Measurements from ENCODE around the gene RCAN2.

RCAN2 gene

DNA sequence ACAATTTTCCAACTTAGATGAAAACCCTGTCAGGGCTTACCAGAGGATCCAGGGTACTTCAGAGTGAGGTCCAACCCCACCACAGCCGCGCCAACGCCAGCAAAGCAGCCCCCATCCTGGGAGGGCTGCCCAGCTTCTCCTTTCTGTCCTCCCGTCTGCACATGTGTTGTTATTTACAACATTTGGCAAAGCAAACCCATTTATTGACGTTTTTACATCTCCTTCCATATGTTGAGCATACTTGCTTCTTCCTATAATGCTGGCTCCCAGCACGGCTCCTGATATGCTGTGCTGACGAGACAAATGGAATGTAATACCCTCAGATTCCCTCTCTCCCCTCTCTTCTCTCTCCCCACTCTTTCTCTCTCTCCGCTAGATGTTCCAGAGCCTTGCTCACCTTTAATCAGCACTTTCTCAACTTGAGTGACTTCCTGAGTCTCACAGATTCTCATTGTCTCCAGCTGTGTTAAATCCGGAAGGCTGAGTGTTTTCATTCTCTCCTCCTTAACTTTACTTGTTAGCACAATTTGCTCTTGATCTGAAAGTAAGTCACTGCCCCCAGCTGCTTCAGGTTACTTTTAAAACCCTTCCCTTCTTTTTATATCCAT, 22.7 kb downstream of the RCAN2 start:
- Mint-ChIP-seq H3K36me3 (ENCODE audit: low read depth) (no peaks in the 10 kb centered on the region), H3K27ac (no peak overlapping the region), H3K4me3 (no peak overlapping the region), H3K9me3 (no peaks in the 10 kb centered on the region), H3K27me3 (peaks cover 33% of the 10 kb centered on the region), H3K4me1 (ENCODE audit: low read depth) (no peaks in the 10 kb centered on the region)
- DNase-seq, result no peak

DNA sequence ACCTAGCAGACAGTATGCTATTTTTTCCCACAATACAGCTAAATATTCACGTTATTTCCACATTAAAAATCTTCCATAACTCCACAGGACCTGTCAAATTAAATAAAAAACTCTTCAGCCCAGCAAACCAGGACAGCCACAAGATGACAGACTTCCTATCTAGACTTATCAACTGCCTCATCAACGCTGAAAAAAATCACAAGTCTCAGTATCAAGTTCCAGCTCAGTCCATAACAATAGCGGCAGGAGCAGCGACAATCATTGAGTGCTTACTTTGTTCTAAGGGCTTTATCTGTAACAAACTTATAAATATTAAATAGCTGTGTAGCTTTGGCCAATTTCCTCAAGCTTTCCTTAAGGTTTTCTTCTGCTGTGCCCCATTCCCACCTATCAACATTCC, 24.7 kb downstream of the RCAN2 start:
- H3K27ac Mint-ChIP-seq, result no peak overlapping the region
- H3K9me3 Mint-ChIP-seq, result no peaks in the 10 kb centered on the region
- H3K4me1 Mint-ChIP-seq (ENCODE audit: low read depth), result no peaks in the 10 kb centered on the region
- H3K27me3 Mint-ChIP-seq, result peaks cover 41% of the 10 kb centered on the region
- no peak for DNase-seq
- no peaks in the 10 kb centered on the region for H3K36me3 Mint-ChIP-seq (ENCODE audit: low read depth)
- H3K4me3 Mint-ChIP-seq, result no peak overlapping the region

DNA sequence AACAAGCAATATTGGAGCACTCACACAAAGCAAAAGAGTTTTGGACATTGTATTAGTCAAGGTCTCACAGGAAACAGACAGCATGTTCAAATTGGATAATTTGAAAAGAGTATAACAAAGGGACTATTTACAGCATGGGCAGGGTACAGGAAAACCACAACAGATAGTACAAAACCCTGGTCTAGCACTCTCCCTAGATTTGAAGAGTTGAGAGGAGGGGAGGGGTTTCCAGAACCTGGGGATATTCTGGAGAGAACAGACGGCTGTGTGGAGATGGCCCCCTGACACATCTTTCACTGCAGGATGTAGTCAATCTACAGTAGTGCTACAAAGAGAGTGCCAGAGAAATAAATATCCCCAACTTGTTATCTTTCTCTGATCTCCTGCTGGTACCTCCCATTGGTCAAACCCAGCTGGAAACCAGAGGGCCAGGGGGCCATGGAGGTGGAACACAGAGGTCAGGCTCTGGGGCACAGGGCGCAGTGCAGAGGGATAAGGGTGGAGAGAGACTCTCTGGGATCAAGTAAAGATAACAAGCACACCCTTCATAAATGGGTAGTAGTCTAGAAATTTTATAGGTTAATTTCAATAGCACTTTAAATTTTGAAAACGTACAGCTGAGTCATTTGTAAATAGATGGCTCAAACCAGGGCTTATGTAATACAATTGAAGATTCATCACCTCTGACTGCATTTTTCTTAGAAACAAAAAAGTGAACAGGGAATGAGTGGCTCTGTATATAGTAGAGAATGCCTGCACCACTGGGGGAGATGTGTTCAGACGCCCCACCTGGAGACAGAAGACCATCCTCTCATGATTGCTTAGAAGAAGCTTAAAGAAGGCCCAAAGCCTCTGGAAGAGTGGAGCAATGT, 25.7 kb downstream of the RCAN2 start:
- Mint-ChIP-seq H3K4me3 (no peak overlapping the region), H3K27ac (no peak overlapping the region), H3K4me1 (ENCODE audit: low read depth) (no peaks in the 10 kb centered on the region), H3K9me3 (no peaks in the 10 kb centered on the region), H3K36me3 (ENCODE audit: low read depth) (no peaks in the 10 kb centered on the region), H3K27me3 (peaks cover 32% of the 10 kb centered on the region)
- DNase-seq, result no peak

DNA sequence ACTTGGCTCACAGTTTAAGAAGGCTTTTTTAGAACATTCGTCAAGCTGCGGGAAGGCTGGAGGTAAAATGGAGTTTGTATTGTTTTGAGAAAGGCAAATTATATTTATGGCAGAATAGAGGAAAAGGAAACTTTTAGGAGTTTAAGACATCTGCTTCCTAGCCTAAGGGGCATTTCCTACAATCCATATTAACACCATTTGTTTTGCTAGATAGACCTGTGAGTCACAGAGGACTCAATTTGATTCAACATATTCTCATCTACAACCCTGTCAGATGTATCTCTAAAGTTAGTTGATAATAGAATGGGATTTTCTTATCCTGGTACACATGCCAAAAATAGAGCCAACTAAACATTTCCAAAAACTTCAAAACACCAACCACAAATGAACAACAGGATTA, 35.0 kb downstream of the RCAN2 start:
- peaks cover 22% of the 10 kb centered on the region for H3K27me3 Mint-ChIP-seq
- H3K36me3 Mint-ChIP-seq (ENCODE audit: low read depth), result no peaks in the 10 kb centered on the region
- H3K27ac Mint-ChIP-seq, result no peak overlapping the region

DNA sequence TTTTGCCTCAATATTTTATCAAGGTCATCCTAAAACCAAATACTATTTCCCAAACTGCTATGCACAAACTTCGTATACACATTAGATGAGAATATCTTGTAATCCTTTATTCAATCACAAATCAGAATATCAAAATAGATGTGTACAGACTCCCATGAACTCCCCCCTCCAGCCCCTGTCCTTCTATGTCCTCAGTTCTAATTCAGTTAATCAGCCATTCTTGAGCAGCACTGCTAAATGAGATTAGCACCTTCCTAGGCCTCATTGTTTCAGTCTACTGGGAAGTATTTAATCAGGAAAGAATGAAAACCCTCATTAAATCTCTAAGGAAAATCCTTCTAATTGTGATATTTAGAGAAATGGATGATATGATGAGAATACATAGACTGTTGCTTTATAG, 36.6 kb downstream of the RCAN2 start:
- H3K4me1 Mint-ChIP-seq (ENCODE audit: low read depth), result no peaks in the 10 kb centered on the region
- no peak for DNase-seq
- H3K9me3 Mint-ChIP-seq, result no peaks in the 10 kb centered on the region
- no peak overlapping the region for H3K4me3 Mint-ChIP-seq
- no peaks in the 10 kb centered on the region for H3K36me3 Mint-ChIP-seq (ENCODE audit: low read depth)
- H3K27me3 Mint-ChIP-seq, result peaks cover 25% of the 10 kb centered on the region
- H3K27ac Mint-ChIP-seq, result no peak overlapping the region

More for the DNA sequence above, 35.0 kb downstream of the RCAN2 start:
- H3K9me3 Mint-ChIP-seq, result no peaks in the 10 kb centered on the region
- no peak for DNase-seq
- no peak overlapping the region for H3K4me3 Mint-ChIP-seq
- no peaks in the 10 kb centered on the region for H3K4me1 Mint-ChIP-seq (ENCODE audit: low read depth)

DNA sequence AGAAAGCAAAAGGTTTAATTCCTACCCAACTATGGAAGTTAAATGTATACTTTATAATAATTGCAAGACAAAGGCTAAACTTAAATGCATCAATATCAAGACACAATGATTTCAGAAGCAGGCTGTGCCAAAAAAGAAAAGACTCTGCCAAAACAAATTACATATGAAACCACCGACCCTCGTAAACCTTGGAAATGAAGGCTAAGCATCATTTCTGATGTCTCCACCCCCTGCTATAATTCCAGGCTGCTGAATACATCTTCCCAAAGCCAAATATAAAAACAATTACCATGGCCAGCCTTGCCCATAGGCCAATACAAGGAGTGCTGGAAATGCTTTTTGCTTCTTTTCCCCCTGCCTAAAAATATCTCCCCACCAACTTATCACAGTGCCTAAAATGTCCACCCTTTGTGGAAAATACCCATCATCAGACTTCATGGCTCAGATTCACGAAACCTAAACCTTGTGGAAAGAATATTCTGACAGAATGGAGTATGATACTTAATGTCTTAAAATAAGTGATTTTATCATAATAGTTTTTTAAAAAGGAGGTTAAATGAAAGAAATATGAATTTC, 37.4 kb downstream of the RCAN2 start:
- no peaks in the 10 kb centered on the region for H3K4me1 Mint-ChIP-seq (ENCODE audit: low read depth)
- H3K27me3 Mint-ChIP-seq, result peaks cover 21% of the 10 kb centered on the region
- no peak overlapping the region for H3K27ac Mint-ChIP-seq
- H3K9me3 Mint-ChIP-seq, result no peaks in the 10 kb centered on the region
- H3K36me3 Mint-ChIP-seq (ENCODE audit: low read depth), result no peaks in the 10 kb centered on the region
- DNase-seq, result no peak
- no peak overlapping the region for H3K4me3 Mint-ChIP-seq

DNA sequence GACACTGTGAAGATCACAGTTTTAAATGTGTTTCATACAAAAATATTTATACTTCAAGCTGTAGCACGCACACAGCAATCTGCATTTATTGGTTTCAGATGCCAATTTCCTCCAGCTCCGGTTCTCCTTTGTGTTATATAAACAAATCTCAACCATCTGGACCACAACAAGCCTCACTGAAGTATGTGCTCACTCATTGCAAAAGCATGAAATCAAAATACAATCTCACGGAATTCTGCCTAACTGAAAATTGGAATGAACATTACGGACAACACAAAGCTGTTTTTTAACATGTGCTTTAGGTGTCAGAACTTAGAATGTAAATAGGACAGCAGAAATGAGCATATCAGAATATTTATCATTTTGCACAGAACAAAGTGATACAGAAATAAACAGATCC, 38.0 kb downstream of the RCAN2 start:
- Mint-ChIP-seq H3K36me3 (ENCODE audit: low read depth) (no peaks in the 10 kb centered on the region), H3K4me1 (ENCODE audit: low read depth) (no peaks in the 10 kb centered on the region), H3K4me3 (no peak overlapping the region), H3K27ac (no peak overlapping the region), H3K9me3 (peaks cover 1% of the 10 kb centered on the region), H3K27me3 (peaks cover 23% of the 10 kb centered on the region)
- no peak for DNase-seq

DNA sequence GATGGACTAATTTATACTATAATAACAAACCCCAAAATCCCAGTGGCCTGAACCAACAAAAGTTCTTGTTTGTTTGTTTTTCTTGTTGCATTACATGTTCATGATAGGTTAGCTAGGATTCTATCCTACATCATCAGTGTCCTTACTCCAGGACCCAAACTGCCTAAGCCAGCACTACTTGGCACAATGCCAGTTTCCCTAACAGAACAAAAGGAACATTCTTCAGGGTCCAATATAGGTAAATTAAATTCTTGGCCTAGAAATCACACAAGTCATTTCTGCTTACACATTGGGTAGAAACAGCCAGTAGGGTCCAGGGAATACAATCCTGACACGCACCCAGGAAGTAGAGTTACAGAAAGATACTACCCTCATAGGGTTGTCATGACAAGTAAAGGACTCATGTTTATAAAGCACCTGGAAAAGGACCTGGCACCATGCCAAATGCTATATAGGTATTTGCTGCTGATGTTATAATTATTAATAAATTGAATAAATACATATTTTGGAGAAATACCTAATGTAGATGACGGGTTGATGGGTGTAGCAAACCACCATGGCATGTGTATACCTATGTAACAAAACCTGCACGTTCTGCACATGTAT, 38.8 kb downstream of the RCAN2 start:
- peaks cover 7% of the 10 kb centered on the region for H3K9me3 Mint-ChIP-seq
- H3K4me1 Mint-ChIP-seq (ENCODE audit: low read depth), result no peaks in the 10 kb centered on the region
- H3K36me3 Mint-ChIP-seq (ENCODE audit: low read depth), result no peaks in the 10 kb centered on the region
- DNase-seq, result no peak
- no peak overlapping the region for H3K4me3 Mint-ChIP-seq
- H3K27me3 Mint-ChIP-seq, result peaks cover 17% of the 10 kb centered on the region
- H3K27ac Mint-ChIP-seq, result no peak overlapping the region

DNA sequence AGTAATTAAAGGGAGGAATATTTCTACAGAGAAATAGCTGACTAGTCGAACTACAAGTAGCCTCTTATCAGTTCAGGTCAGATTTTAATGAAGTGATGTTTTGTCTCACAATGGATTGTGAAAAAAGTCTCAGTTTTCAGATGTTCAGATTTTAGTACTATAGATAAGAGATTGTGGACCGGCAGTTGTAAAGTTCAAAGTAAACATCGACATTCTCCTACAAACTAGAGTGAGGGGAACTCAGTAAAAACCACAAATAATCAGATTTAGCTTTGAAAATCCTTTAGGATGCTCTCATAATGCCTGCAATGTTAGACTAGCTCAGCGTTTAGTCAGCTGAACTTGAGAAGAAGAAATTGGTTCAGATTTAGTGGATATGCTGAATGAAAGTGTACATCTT, 39.9 kb downstream of the RCAN2 start:
- Mint-ChIP-seq H3K4me1 (ENCODE audit: low read depth) (no peaks in the 10 kb centered on the region), H3K36me3 (ENCODE audit: low read depth) (no peaks in the 10 kb centered on the region), H3K4me3 (no peak overlapping the region), H3K27me3 (peaks cover 12% of the 10 kb centered on the region), H3K9me3 (peaks cover 9% of the 10 kb centered on the region), H3K27ac (no peak overlapping the region)
- DNase-seq, result no peak

DNA sequence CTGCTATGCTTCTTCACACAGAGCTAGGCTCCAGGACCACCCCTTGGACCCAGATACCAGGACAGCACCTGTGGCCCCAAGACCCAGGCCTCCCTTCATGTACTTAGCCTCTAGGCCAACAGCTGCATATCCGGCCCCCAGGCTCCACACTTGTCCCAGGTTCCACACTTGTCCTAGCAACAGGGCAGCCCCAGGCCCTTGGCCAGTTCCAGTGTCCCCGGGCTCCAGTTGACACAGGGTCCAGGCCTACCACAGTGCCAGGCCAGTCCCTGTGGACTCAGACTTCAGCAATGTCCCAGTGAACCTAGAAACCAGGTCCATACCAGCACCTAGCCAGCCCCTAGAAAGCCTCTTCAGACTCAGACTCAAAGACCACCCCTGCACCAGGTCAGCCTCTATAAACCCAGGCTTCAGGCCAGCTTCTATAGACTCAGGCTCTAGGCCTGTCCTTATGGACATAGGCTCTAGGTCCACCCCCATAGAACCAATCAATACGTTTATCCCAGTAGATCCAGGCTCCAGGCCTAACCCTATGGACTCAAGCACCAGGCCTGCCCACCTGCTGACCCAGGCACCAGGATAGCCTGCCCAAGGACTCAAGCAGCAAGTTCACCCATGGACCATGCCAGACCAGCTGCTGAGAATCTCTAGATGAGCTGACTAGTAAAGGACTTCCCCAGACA, 46.3 kb downstream of the RCAN2 start:
- H3K27me3 Mint-ChIP-seq, result peaks cover 20% of the 10 kb centered on the region
- H3K4me1 Mint-ChIP-seq (ENCODE audit: low read depth), result no peaks in the 10 kb centered on the region
- H3K4me3 Mint-ChIP-seq, result no peak overlapping the region
- H3K27ac Mint-ChIP-seq, result no peak overlapping the region
- no peaks in the 10 kb centered on the region for H3K36me3 Mint-ChIP-seq (ENCODE audit: low read depth)
- peaks cover 21% of the 10 kb centered on the region for H3K9me3 Mint-ChIP-seq
- DNase-seq, result no peak

DNA sequence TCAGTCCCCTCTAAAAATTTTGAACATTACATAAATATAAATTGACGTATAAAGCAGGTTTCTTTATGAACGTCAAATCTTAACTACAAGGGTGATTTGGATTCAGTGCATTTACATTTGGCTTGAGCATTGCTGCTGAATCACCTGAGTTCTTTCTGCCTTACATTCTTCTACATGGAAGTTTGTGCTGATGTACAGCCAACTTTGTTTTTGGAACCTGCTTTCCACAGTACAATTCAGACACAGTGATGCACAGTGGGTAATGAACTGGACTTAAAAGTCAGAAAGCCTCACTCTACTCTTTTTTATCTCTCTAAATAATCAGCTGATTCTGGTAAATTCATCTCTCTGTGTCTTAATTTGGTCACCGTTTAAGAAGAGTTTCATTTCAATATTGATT, 47.6 kb downstream of the RCAN2 start:
- H3K27ac Mint-ChIP-seq, result no peak overlapping the region
- no peaks in the 10 kb centered on the region for H3K36me3 Mint-ChIP-seq (ENCODE audit: low read depth)
- DNase-seq, result no peak
- H3K4me3 Mint-ChIP-seq, result no peak overlapping the region
- peaks cover 21% of the 10 kb centered on the region for H3K9me3 Mint-ChIP-seq
- peaks cover 27% of the 10 kb centered on the region for H3K27me3 Mint-ChIP-seq
- H3K4me1 Mint-ChIP-seq (ENCODE audit: low read depth), result no peaks in the 10 kb centered on the region

DNA sequence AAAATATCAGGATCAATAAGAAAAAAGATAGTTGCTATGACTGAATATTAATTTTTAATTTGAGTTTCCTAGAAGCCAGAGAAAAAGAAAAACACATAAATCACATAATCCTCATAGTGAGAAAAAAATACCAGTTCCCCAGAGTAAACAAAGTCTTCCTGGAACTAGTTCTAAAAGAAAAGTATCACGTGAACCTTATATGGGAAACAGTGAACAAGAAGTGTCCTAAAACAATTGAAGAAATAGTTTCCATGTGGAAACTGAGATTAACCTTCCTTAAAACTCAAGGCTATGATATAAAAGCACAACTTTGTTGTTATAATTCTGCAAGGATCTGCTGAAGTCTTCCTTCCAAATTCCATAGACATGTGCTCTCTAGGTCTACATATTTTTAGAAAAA, 50.6 kb downstream of the RCAN2 start:
- H3K27ac Mint-ChIP-seq, result no peak overlapping the region
- H3K9me3 Mint-ChIP-seq, result peaks cover 9% of the 10 kb centered on the region
- no peak for DNase-seq
- H3K4me3 Mint-ChIP-seq, result no peak overlapping the region
- H3K36me3 Mint-ChIP-seq (ENCODE audit: low read depth), result no peaks in the 10 kb centered on the region
- no peaks in the 10 kb centered on the region for H3K4me1 Mint-ChIP-seq (ENCODE audit: low read depth)
- peaks cover 34% of the 10 kb centered on the region for H3K27me3 Mint-ChIP-seq

DNA sequence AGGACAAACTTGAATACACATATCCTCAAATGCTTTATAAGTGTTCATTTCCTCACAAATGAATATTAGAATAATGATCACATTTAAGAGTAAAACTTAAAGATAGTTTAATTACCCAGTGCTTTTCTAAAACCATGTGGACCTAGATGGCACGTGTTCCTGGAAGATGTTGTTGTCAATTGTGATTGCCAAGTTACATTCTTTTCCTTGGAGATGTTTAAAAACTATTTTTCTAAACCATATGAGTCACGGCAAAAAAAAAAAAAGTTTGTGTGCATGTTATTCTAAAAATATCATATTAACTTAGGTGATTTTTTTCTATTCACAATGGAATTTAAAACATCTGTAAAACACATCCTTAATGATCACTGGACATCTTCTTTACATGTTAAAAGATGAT, 51.1 kb downstream of the RCAN2 start:
- no peak overlapping the region for H3K27ac Mint-ChIP-seq
- no peak overlapping the region for H3K4me3 Mint-ChIP-seq
- no peaks in the 10 kb centered on the region for H3K36me3 Mint-ChIP-seq (ENCODE audit: low read depth)
- no peaks in the 10 kb centered on the region for H3K4me1 Mint-ChIP-seq (ENCODE audit: low read depth)
- H3K27me3 Mint-ChIP-seq, result peaks cover 29% of the 10 kb centered on the region
- peaks cover 4% of the 10 kb centered on the region for H3K9me3 Mint-ChIP-seq
- DNase-seq, result no peak

DNA sequence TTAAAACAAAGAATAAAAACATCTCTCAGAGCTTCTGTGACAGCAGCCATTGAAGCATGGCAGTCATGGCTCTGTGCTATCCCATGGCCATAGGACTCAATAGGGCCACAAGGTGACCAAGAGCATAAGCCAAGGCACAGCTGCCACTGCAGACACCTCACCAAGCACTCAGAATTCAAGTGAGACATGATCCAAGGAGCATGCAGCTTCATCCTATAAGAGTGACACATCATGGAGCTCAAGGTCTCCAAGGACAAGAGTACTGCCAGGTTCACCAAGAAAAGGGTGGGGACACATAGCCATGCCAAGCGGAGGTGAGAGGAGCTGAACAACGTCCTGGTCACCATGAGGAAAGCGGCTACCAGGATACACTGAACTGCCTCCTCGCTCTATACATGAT, 53.0 kb downstream of the RCAN2 start:
- DNase-seq, result no peak
- H3K36me3 Mint-ChIP-seq (ENCODE audit: low read depth), result no peaks in the 10 kb centered on the region
- H3K4me1 Mint-ChIP-seq (ENCODE audit: low read depth), result no peaks in the 10 kb centered on the region
- no peak overlapping the region for H3K4me3 Mint-ChIP-seq
- H3K27me3 Mint-ChIP-seq, result peaks cover 29% of the 10 kb centered on the region
- H3K9me3 Mint-ChIP-seq, result no peaks in the 10 kb centered on the region
- H3K27ac Mint-ChIP-seq, result no peak overlapping the region

Measured in activated T-cell treated with anti-CD3 and anti-CD28 coated beads, Interleukin-2, amount 50 U/mL, for 24 hours (primary cell).